SK-N-SH treated with all-trans-retinoic acid at 6 μM for 48 hours (cell line): ENCODE measurements around the gene TRIM47.

Source experiments
- ARNTL ChIP-seq: fragments of 450-650 bp; formaldehyde crosslinking; IDR thresholded peaks from 2 replicates; pipeline ENCODE4 v1.5.0; 2020; ENCODE audit warnings: low read depth, mild to moderate bottlenecking, moderate library complexity, borderline replicate concordance
- CSDC2 ChIP-seq: fragments of 250-450 bp; sonication (Bioruptor Pico); IDR thresholded peaks from 2 replicates; pipeline ENCODE4 v1.5.0; 2020; ENCODE audit warnings: mild to moderate bottlenecking, moderate library complexity
- ISL1 ChIP-seq: fragments of 250-450 bp; sonication (Bioruptor Pico); IDR thresholded peaks from 2 replicates; pipeline ENCODE4 v2.1.2; 2022; ENCODE audit warnings: mild to moderate bottlenecking, moderate library complexity
- PATZ1 ChIP-seq: fragments of 250-450 bp; sonication (Bioruptor Pico); IDR thresholded peaks from 2 replicates; pipeline ENCODE4 v1.8.0; 2020; ENCODE audit warnings: mild to moderate bottlenecking, moderate library complexity, borderline replicate concordance
- RARB ChIP-seq: fragments of 250-450 bp; sonication (Bioruptor Pico); IDR thresholded peaks from 2 replicates; pipeline ENCODE4 v1.8.0; 2021; ENCODE audit warnings: mild to moderate bottlenecking, moderate library complexity
- TCF4 ChIP-seq: fragments of 250-450 bp; sonication (Bioruptor Pico); IDR thresholded peaks from 2 replicates; pipeline ENCODE4 v1.8.0; 2021; ENCODE audit warnings: mild to moderate bottlenecking, moderate library complexity, borderline replicate concordance
- TOX ChIP-seq: fragments of 250-450 bp; sonication (Bioruptor Pico); IDR thresholded peaks from 2 replicates; pipeline ENCODE4 v1.8.0; 2021; ENCODE audit warnings: mild to moderate bottlenecking, moderate library complexity, borderline replicate concordance
- TSHZ2 ChIP-seq: fragments of 250-450 bp; sonication (Bioruptor Pico); IDR thresholded peaks from 2 replicates; pipeline ENCODE4 v1.5.0; 2020; ENCODE audit warnings: mild to moderate bottlenecking, moderate library complexity
- ZNF565 ChIP-seq: fragments of 450-650 bp; formaldehyde crosslinking; conservative IDR thresholded peaks from 2 replicates; pipeline ENCODE4 v1.5.0; 2020; ENCODE audit warnings: low read depth, mild to moderate bottlenecking, moderate library complexity
- ZNF70 ChIP-seq: fragments of 450-650 bp; formaldehyde crosslinking; IDR thresholded peaks from 2 replicates; pipeline ENCODE4 v1.5.0; 2020; ENCODE audit warnings: mild to moderate bottlenecking, moderate library complexity
- ZNF8 ChIP-seq: fragments of 450-650 bp; formaldehyde crosslinking; IDR thresholded peaks from 2 replicates; pipeline ENCODE4 v1.5.0; 2020; ENCODE audit warnings: mild to moderate bottlenecking, moderate library complexity
- TF ChIP-seq, protein P1 (sequence below): fragments of 250-450 bp; sonication (Bioruptor Pico); IDR thresholded peaks from 2 replicates; pipeline ENCODE4 v1.8.0; 2021; ENCODE audit warnings: low read depth, mild to moderate bottlenecking, moderate library complexity, borderline replicate concordance
- TF ChIP-seq, protein P2 (sequence below): fragments of 250-450 bp; sonication (Bioruptor Pico); IDR thresholded peaks from 2 replicates; pipeline ENCODE4 v1.5.1; 2020; ENCODE audit warnings: low read depth, mild to moderate bottlenecking, moderate library complexity

DNA sequence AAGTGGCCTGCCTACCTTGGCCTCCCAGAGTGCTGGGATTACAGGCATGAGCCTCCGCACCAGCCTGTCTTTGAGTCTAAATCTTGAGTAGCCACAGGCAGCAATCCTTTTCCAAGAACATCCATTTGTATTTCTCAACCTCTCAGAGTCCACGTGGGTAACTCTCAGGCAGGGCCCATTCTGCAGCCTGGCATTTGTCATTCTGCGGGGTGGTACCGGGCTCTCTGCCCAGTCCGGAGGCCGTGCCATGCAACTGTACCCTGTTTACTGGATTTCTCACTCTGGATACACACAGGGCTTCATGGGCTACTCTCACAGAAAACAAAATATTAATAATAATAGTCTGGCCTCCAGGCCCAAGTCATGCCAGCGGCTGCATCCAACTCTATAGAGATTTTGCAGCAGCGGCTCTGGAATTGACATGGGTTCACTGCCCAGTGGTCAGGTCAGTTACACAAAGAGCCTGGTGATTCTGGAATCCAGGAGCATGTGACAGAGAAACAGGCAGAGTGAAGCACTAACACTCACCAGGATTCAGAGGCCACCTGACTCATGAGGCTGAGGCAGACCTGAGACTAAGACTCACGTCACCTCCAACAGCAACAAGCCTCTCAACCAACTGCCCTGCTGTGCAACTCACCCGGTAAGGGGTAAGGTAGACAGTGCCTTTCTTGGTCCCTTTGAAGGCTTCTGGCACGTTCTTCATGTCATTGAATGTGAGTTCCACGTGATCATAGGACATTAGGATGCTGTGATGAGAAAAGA, 27.3 kb downstream of the TRIM47 start:
- TF ChIP-seq ISL1 (no peak), ZNF565 (CRISPR knock-in tag) (no peak), ARNTL (CRISPR knock-in tag) (no peak), PATZ1 (no peak), ZNF8 (CRISPR knock-in tag) (no peak), TSHZ2 (no peak), TCF4 (CRISPR knock-in tag) (no peak), ZNF70 (CRISPR knock-in tag) (no peak), CSDC2 (CRISPR knock-in tag) (no peak), RARB (CRISPR knock-in tag) (no peak), TOX (CRISPR knock-in tag) (no peak)
- TF ChIP-seq, protein P1, sequence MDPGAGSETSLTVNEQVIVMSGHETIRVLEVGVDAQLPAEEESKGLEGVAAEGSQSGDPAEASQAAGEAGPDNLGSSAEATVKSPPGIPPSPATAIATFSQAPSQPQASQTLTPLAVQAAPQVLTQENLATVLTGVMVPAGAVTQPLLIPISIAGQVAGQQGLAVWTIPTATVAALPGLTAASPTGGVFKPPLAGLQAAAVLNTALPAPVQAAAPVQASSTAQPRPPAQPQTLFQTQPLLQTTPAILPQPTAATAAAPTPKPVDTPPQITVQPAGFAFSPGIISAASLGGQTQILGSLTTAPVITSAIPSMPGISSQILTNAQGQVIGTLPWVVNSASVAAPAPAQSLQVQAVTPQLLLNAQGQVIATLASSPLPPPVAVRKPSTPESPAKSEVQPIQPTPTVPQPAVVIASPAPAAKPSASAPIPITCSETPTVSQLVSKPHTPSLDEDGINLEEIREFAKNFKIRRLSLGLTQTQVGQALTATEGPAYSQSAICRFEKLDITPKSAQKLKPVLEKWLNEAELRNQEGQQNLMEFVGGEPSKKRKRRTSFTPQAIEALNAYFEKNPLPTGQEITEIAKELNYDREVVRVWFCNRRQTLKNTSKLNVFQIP, result no peak
- TF ChIP-seq, protein P2, sequence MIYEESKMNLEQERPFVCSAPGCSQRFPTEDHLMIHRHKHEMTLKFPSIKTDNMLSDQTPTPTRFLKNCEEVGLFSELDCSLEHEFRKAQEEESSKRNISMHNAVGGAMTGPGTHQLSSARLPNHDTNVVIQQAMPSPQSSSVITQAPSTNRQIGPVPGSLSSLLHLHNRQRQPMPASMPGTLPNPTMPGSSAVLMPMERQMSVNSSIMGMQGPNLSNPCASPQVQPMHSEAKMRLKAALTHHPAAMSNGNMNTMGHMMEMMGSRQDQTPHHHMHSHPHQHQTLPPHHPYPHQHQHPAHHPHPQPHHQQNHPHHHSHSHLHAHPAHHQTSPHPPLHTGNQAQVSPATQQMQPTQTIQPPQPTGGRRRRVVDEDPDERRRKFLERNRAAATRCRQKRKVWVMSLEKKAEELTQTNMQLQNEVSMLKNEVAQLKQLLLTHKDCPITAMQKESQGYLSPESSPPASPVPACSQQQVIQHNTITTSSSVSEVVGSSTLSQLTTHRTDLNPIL (CRISPR knock-in tag), result no peak
